Measurements from ENCODE around the gene WDR88. TPM values are rescaled to one million over a fixed set of nuclear protein-coding genes. Genes with fewer than 3 reads are reported as not detected.
A peak's percentile ranks its signal among the peaks of the same experiment; 100 is the strongest.
"Not testable (repeated sequence)": the region's sequence is repeated elsewhere in the genome, so short reads cannot be mapped to it uniquely, and the experiment has no call there.

The WDR88 gene
- total RNA-seq, 1 donor from 2014 or later, result not detected

GRCh38 chr19:33168528-33168927 lies 36.6 kb downstream of the WDR88 start:
- no peak for DNase-seq (ENCODE audit: low read depth in 2 of 2)

- DNase-seq (ENCODE audit: low read depth in 2 of 2), result no peak
These were observed 39.4 kb downstream of the WDR88 start for GRCh38 chr19:33171222-33171795.

GRCh38 chr19:33171916-33172359 lies 40.0 kb downstream of the WDR88 start:
- no peak for DNase-seq (ENCODE audit: low read depth in 2 of 2)

GRCh38 chr19:33174186-33174585 lies 42.3 kb downstream of the WDR88 start:
- DNase-seq (ENCODE audit: low read depth in 2 of 2), result no peak

GRCh38 chr19:33175156-33175782 lies 43.4 kb downstream of the WDR88 start:
- no peak for DNase-seq (ENCODE audit: low read depth in 2 of 2)

GRCh38 chr19:33175886-33176669 lies 44.2 kb downstream of the WDR88 start:
- peak; percentile 25 to 58 for DNase-seq (ENCODE audit: low read depth in 2 of 2)

GRCh38 chr19:33176670-33177416 lies 44.9 kb downstream of the WDR88 start:
- DNase-seq (ENCODE audit: low read depth in 2 of 2), result peak; percentile 95 to 97

- peak in 1 of 2 donors; percentile 34 for DNase-seq (ENCODE audit: low read depth in 2 of 2)
These were observed 45.6 kb downstream of the WDR88 start for GRCh38 chr19:33177417-33177979.

- DNase-seq (ENCODE audit: low read depth in 2 of 2), result no peak
These were observed 54.7 kb downstream of the WDR88 start for GRCh38 chr19:33186431-33187182.

- no peak for DNase-seq (ENCODE audit: low read depth in 2 of 2)
These were observed 55.2 kb downstream of the WDR88 start for GRCh38 chr19:33187183-33187540.

GRCh38 chr19:33189453-33189852 lies 57.5 kb downstream of the WDR88 start:
- no peak for DNase-seq (ENCODE audit: low read depth in 2 of 2)

GRCh38 chr19:33191092-33191491 lies 59.2 kb downstream of the WDR88 start:
- not testable (repeated sequence) for DNase-seq (ENCODE audit: low read depth in 2 of 2)

- DNase-seq (ENCODE audit: low read depth in 2 of 2), result no peak
These were observed 59.6 kb downstream of the WDR88 start for GRCh38 chr19:33191501-33191900.

GRCh38 chr19:33192010-33192409 lies 60.1 kb downstream of the WDR88 start:
- no peak for DNase-seq (ENCODE audit: low read depth in 2 of 2)

GRCh38 chr19:33193269-33193864 lies 61.5 kb downstream of the WDR88 start:
- DNase-seq (ENCODE audit: low read depth in 2 of 2), result no peak

- peak in 1 of 2 donors; percentile 55 for DNase-seq (ENCODE audit: low read depth in 2 of 2)
These were observed 62.0 kb downstream of the WDR88 start, which contains the start of gene LRP3 for GRCh38 chr19:33193865-33194362. Gene LRP3, plus strand, starts transcription at chr19:33194330. Its CDS starts 456 bp downstream, at chr19:33194786.

- no peak for DNase-seq (ENCODE audit: low read depth in 2 of 2)
These were observed 62.6 kb downstream of the WDR88 start for GRCh38 chr19:33194532-33194885.

- no peak for DNase-seq (ENCODE audit: low read depth in 2 of 2)
These were observed 63.2 kb downstream of the WDR88 start for GRCh38 chr19:33194886-33195644.

- no peak for DNase-seq (ENCODE audit: low read depth in 2 of 2)
These were observed 63.9 kb downstream of the WDR88 start for GRCh38 chr19:33195645-33196347.

Data from dermis microvascular lymphatic vessel endothelial cell (primary cell).